LNCaP clone FGC (cell line): ENCODE measurements around the gene TLR5.
A peak's percentile ranks its signal among the peaks of the same experiment; 100 is the strongest.

ENCODE experiments used
- DNase-seq: peaks from one replicate; pipeline ENCODE4 v3.0.0-alpha.2; 2011; ENCODE audit warnings: low read depth
- H3K4me3 ChIP-seq: 2 replicates; pipeline ENCODE4 v1.5.1; 2011; ENCODE audit warnings: mild to moderate bottlenecking, low read depth, low read length, control low read depth
- CTCF ChIP-seq: IDR thresholded peaks from 2 replicates; pipeline ENCODE4 v1.5.1; 2012; ENCODE audit warnings: mild to moderate bottlenecking; ENCODE audit not compliant: control insufficient read depth, insufficient read depth; ENCODE audit errors: extremely low read depth

Gene TLR5

DNA sequence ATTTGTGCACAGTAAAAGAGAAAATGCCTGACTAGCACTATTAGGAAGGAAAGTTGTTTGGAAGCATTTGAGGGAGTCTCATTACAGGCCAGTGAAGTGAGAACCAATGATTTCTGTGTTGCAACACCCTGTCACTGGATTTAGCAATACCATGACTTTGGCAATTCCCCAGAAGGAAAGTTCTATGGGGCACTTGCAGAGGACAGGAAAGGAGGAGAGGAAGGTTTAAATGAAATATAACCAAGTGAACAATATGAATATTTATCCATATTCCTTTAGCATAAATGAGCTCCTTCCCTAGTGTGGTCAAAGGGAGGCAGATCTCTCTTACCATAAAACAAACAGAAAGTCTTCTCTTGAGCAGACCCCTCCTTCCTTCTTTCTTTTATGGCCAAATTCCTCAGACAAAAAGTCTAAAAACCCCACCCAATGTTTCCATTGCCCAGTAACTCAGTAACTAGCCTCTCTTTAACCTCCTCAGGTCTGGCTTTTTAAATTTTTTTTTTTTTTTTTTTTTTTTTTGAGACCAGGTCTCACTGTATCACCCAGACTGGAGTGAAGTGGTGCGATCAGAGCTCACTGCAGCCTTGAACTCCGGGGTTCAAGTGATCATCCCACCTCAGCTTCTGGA lies 5.5 kb downstream of the TLR5 start:
- no peak for TF ChIP-seq CTCF
- no peak overlapping the region for H3K4me3 ChIP-seq
- DNase-seq, result no peak

DNA sequence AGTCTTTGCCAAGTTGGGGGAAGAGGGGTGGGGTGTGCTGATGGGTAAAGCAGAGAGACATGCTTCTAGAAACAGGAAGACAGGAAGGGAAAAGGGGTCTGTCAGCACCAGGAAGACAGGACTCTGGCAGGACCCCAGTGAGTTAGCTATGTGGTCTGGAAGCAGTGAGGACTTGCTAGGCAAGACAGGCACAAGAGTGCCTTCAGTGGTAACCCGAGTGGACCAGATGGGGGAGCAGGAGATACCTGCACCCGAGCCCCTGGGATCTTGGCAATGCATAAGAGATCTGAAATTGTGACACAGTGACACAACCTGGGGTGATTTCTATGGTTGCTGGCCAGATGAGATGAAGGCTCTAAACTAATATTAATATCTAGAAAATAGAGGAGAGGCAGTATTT lies 7.0 kb downstream of the TLR5 start:
- H3K4me3 ChIP-seq, result no peak overlapping the region
- DNase-seq, result no peak
- no peak for TF ChIP-seq CTCF

DNA sequence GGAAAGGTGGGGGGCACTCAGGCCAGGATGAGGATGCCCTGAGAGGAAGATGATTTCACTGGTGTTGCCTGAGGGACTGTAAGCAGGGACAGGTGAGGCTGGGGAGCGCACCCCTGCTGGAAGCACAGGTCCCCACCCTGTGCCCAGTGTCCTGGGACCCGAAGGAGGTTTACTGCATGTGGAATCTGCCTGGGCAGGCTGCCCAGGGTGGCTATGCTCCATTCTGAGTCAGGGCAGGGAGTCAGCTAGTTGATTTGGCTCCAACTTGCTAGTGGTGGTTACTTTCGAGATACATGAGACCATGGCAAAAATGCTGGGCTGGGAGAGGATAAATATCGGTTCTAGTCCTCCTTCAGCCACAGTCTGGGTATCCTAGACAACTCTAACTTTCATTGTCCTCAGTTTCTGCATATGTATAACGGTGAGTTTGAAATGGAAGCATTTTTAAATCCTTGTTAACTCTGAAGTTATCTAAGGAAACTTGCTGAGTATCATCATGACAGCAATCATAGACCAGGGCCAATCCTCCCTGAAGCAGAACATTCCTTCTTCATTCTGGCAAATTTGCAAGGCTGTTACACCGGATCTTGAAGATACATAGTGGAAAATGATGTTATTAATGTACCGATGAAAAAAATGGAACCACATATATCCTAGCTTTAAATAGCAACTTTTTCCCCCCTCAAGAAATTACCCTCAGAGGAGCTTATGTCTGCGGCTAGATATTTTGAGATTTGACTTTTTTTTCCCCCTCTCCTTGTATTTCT lies 7.7 kb downstream of the TLR5 start:
- DNase-seq, result no peak
- TF ChIP-seq CTCF, result no peak
- no peak overlapping the region for H3K4me3 ChIP-seq

DNA sequence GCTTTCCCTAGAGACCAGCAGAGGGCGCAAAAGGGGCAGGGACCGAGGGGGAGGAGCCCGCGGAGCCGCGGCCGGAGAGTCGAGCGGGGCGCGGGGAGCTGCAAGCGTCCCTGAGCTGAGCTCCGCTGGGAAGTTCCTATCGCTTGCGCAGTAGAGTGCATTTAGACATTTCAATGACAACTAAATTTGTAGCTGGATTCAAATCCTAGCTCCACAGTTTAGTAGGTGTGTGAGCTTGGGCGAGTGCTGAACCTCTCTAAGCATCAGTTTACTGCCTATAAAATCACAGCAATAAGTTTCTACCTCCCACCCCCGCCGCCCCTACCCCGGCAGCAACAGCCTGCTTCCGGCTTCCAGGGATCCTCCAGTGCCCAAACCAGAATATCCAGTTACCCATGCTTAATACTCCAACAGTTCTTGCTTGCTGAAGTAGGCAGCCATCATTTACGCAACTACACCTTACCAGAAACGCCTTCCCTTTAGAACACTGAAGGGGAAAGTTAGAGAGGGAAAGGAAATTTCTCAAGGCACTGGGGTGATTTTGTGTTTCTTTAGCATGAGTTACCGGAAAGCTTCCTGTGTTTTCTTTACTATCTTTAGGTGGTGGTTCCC lies 9.1 kb downstream of the TLR5 start:
- peak; percentile 89 for TF ChIP-seq CTCF
- DNase-seq, result peak; percentile 89
- H3K4me3 ChIP-seq, result peak overlapping the region; percentile 36

DNA sequence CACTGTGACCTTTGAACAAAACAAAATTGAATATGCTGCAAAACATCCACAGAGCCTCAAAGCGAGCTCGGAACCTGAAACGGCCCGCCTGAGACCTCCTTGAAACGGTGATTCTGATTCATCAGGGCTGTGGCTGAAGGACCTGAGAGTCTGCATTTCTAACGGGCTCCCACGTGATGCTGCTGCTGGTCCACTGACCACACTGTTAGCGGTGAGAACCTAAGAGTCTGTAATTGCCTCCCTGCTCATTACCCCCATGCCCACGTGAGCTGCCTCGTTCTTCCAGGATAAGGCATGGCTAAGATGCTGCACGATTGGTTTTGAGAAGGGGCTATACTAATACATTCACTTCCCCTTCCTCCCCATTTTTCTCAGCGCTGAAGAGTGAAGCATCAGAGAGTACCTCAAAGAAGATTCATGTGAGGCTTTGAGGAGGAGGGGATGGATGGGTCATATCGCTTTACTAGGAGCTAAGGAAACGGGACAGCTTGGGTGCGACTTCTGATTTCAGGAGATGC lies 9.7 kb downstream of the TLR5 start:
- H3K4me3 ChIP-seq, result peak overlapping the region; percentile 10; the same call in 1 of the 2 replicates
- no peak for DNase-seq
- TF ChIP-seq CTCF, result no peak

GRCh38 chr1:223129229-223129901 lies 13.7 kb downstream of the TLR5 start:
- H3K4me3 ChIP-seq, result no peak overlapping the region
- peak; percentile 93 for TF ChIP-seq CTCF
- no peak for DNase-seq
